GM12892 (cell line): ENCODE results near the gene SIVA1.
A peak's percentile ranks its signal among the peaks of the same experiment; 100 is the strongest.

Experiments
- POLR2A ChIP-seq: IDR thresholded peaks from 2 replicates; pipeline ENCODE4 v1.6.1; 2011; ENCODE audit warnings: low read depth, low read length, control low read depth
- POLR2AphosphoS5 ChIP-seq: IDR thresholded peaks from 2 replicates; pipeline ENCODE4 v1.6.1; 2011; ENCODE audit warnings: low read depth, low read length, control low read depth
- TAF1 ChIP-seq: IDR thresholded peaks from 2 replicates; pipeline ENCODE4 v1.6.1; 2011; ENCODE audit warnings: low read depth, mild to moderate bottlenecking, control low read depth, low read length, borderline replicate concordance

- TF ChIP-seq POLR2AphosphoS5 (no peak), POLR2A (0 out of 2 replicates have a peak, but pooled peaks have one; percentile 0), TAF1 (no peak)
Observed at GRCh38 chr14:104792101-104792884, 39.3 kb downstream of the SIVA1 start.
